IMR-90 (cell line): Measurements from ENCODE around the gene DAB1. TPM values are rescaled to one million over a fixed set of nuclear protein-coding genes. Genes with fewer than 3 reads are reported as not detected.

ENCODE experiments used
- ATAC-seq: fragments of 200-7000 bp; cut with Tn5 transposase; 2 replicates; pipeline ENCODE4 v1.9.1; 2020; ENCODE audit warnings: low read depth, mild to moderate bottlenecking, moderate library complexity
- BruUV-seq: library from RNA; stranded (reverse); fragments of 400-500 nt; replicated peaks from 2 replicates; lab custom pipeline; 2021; lab: Mats Ljungman, UMichigan
- CTCF ChIA-PET: fragments of 300-600 bp; formaldehyde crosslinking; extraction: SDS; loops from one replicate; lab custom pipeline; 2021; ENCODE audit warnings: antibody characterized with exemption; lab: Yijun Ruan, JAX
- POLR2A ChIA-PET: fragments of 300-600 bp; sonication (Branson Sonifier 250); formaldehyde crosslinking; loops from one replicate; lab custom pipeline; 2022; ENCODE audit warnings: antibody characterized with exemption; ENCODE audit not compliant: unreplicated experiment; lab: Charles Lee
- DNase-seq: peaks from one replicate; pipeline ENCODE4 v3.0.0; 2013
- H2AFZ ChIP-seq: replicated peaks from 2 replicates; pipeline ENCODE3; 2013; ENCODE audit warnings: low read length, mild to moderate bottlenecking; ENCODE audit not compliant: poor library complexity
- H2AK5ac ChIP-seq: 2 replicates; pipeline ENCODE4 v1.6.1; 2013; ENCODE audit warnings: low read depth, low read length, inconsistent platforms
- H2AK9ac ChIP-seq: replicated peaks from 2 replicates; pipeline ENCODE3; 2013; ENCODE audit warnings: mild to moderate bottlenecking, low read depth, low read length, moderate library complexity; ENCODE audit not compliant: poor library complexity
- H2BK120ac ChIP-seq: 2 replicates; pipeline ENCODE4 v1.6.1; 2013; ENCODE audit warnings: low read depth, low read length, inconsistent platforms
- H2BK15ac ChIP-seq: 3 replicates; pipeline ENCODE4 v1.6.1; 2013; ENCODE audit warnings: low read depth, low read length, inconsistent platforms
- H2BK20ac ChIP-seq: 2 replicates; pipeline ENCODE4 v1.6.1; 2013; ENCODE audit warnings: low read depth, mild to moderate bottlenecking, inconsistent platforms, low read length, moderate library complexity
- H2BK5ac ChIP-seq: 2 replicates; pipeline ENCODE4 v1.6.1; 2013; ENCODE audit warnings: mild to moderate bottlenecking, low read depth, low read length, inconsistent platforms; ENCODE audit not compliant: poor library complexity, severe bottlenecking
- H3K14ac ChIP-seq: replicated peaks from 2 replicates; pipeline ENCODE4 v1.6.1; 2013; ENCODE audit warnings: low read depth, low read length, inconsistent platforms
- H3K18ac ChIP-seq: 2 replicates; pipeline ENCODE4 v1.6.1; 2013; ENCODE audit warnings: low read depth, low read length, control low read depth
- H3K23ac ChIP-seq: 2 replicates; pipeline ENCODE4 v1.6.1; 2013; ENCODE audit warnings: low read depth, low read length, inconsistent platforms
- H3K27ac ChIP-seq: 2 replicates; pipeline ENCODE4 v1.5.1; 2013; ENCODE audit warnings: mild to moderate bottlenecking, control low read depth, low read length; ENCODE audit not compliant: insufficient read depth
- H3K27me3 ChIP-seq: 2 replicates; pipeline ENCODE4 v1.6.1; 2013; ENCODE audit warnings: low read length; ENCODE audit not compliant: control insufficient read depth, insufficient read depth
- H3K36me3 ChIP-seq: 2 replicates; pipeline ENCODE4 v1.6.1; 2013; ENCODE audit warnings: low read length, mixed read lengths; ENCODE audit not compliant: control insufficient read depth, insufficient read depth
- H3K4ac ChIP-seq: 2 replicates; pipeline ENCODE4 v1.6.1; 2013; ENCODE audit warnings: low read depth, low read length, inconsistent platforms
- H3K4me1 ChIP-seq: 2 replicates; pipeline ENCODE4 v1.6.1; 2013; ENCODE audit warnings: low read length, mixed read lengths; ENCODE audit not compliant: control insufficient read depth, insufficient read depth
- H3K4me2 ChIP-seq: 2 replicates; pipeline ENCODE4 v1.6.1; 2013; ENCODE audit warnings: low read depth, mild to moderate bottlenecking, control low read depth, low read length, moderate library complexity
- H3K4me3 ChIP-seq: 2 replicates; pipeline ENCODE4 v1.5.1; 2013; ENCODE audit warnings: low read depth, mild to moderate bottlenecking, control low read depth, low read length, moderate library complexity; ENCODE audit not compliant: insufficient read depth
- H3K56ac ChIP-seq: 2 replicates; pipeline ENCODE4 v1.6.1; 2013; ENCODE audit warnings: low read length, inconsistent platforms; ENCODE audit not compliant: insufficient read depth; ENCODE audit errors: extremely low read depth
- H3K79me1 ChIP-seq, 2 experiments: 2 replicates each; pipeline ENCODE4 v1.6.1; 2013; ENCODE audit warnings: low read length in 2 of 2, inconsistent platforms in 1 of 2, low read depth in 1 of 2
- H3K9ac ChIP-seq: 2 replicates; pipeline ENCODE4 v1.6.1; 2013; ENCODE audit warnings: low read depth, low read length, control low read depth
- H3K9me1 ChIP-seq: 2 replicates; pipeline ENCODE4 v1.6.1; 2013; ENCODE audit warnings: low read length, inconsistent platforms; ENCODE audit not compliant: insufficient read depth
- H3K9me3 ChIP-seq: 2 replicates; pipeline ENCODE4 v1.6.1; 2013; ENCODE audit warnings: low read length; ENCODE audit not compliant: control insufficient read depth, insufficient read depth
- H4K20me1 ChIP-seq: 2 replicates; pipeline ENCODE4 v1.6.1; 2013; ENCODE audit warnings: low read length, inconsistent platforms; ENCODE audit not compliant: insufficient read depth
- H4K5ac ChIP-seq: 2 replicates; pipeline ENCODE4 v1.6.1; 2013; ENCODE audit warnings: mild to moderate bottlenecking, low read depth, low read length, control low read depth
- H4K8ac ChIP-seq, 2 experiments: 2 replicates each; pipeline ENCODE4 v1.6.1; 2013; ENCODE audit warnings: low read depth in 2 of 2, low read length in 2 of 2, control low read depth in 1 of 2, inconsistent platforms in 1 of 2
- H4K91ac ChIP-seq: 2 replicates; pipeline ENCODE4 v1.6.1; 2013; ENCODE audit warnings: low read depth, low read length, inconsistent platforms; ENCODE audit not compliant: insufficient read depth
- BHLHE40 ChIP-seq: fragments of 150-350 bp; IDR thresholded peaks from 2 replicates; pipeline ENCODE4 v1.6.1; 2016; ENCODE audit warnings: mild to moderate bottlenecking, low read depth, low read length
- CEBPB ChIP-seq: IDR thresholded peaks from 2 replicates; pipeline ENCODE4 v1.6.1; 2012; ENCODE audit warnings: low read depth, low read length, improper control_type of control experiment
- CHD1 ChIP-seq: IDR thresholded peaks from 2 replicates; pipeline ENCODE4 v1.6.1; 2012; ENCODE audit warnings: low read depth, low read length, improper control_type of control experiment
- FOS ChIP-seq: fragments of 150-350 bp; IDR thresholded peaks from 2 replicates; pipeline ENCODE4 v1.6.1; 2016; ENCODE audit warnings: low read depth, low read length
- MAFK ChIP-seq: IDR thresholded peaks from 2 replicates; pipeline ENCODE4 v1.6.1; 2012; ENCODE audit warnings: low read depth, low read length, improper control_type of control experiment
- MAZ ChIP-seq: IDR thresholded peaks from 2 replicates; pipeline ENCODE4 v1.6.1; 2012; ENCODE audit warnings: low read depth, mild to moderate bottlenecking, low read length, improper control_type of control experiment, moderate library complexity, borderline replicate concordance
- MXI1 ChIP-seq: IDR thresholded peaks from 2 replicates; pipeline ENCODE4 v1.6.1; 2012; ENCODE audit warnings: low read depth, mild to moderate bottlenecking, low read length, moderate library complexity, borderline replicate concordance
- NFE2L2 ChIP-seq: fragments of 150-350 bp; IDR thresholded peaks from 2 replicates; pipeline ENCODE4 v1.6.1; 2016; ENCODE audit warnings: low read depth, mild to moderate bottlenecking, low read length
- POLR2A ChIP-seq: IDR thresholded peaks from 2 replicates; pipeline ENCODE4 v1.6.1; 2012; ENCODE audit warnings: mild to moderate bottlenecking, low read depth, low read length
- RAD21 ChIP-seq: IDR thresholded peaks from 2 replicates; pipeline ENCODE4 v1.6.1; 2012; ENCODE audit warnings: low read length, improper control_type of control experiment
- RCOR1 ChIP-seq: IDR thresholded peaks from 2 replicates; pipeline ENCODE4 v1.6.1; 2012; ENCODE audit warnings: mild to moderate bottlenecking, low read length, improper control_type of control experiment; ENCODE audit not compliant: insufficient replicate concordance
- RFX5 ChIP-seq: IDR thresholded peaks from 2 replicates; pipeline ENCODE4 v1.8.0; 2012; ENCODE audit warnings: low read depth, mild to moderate bottlenecking, low read length, moderate library complexity
- SMC3 ChIP-seq: fragments of 150-350 bp; IDR thresholded peaks from 2 replicates; pipeline ENCODE4 v1.6.1; 2016; ENCODE audit warnings: low read depth, mild to moderate bottlenecking, antibody characterized with exemption, low read length, moderate library complexity
- WGBS, 2 experiments: methylation state at CpG; one replicate each; pipeline versions ENCODE4 v1.1.5 to v1.1.7; 2013; ENCODE audit warnings: missing lambda C conversion rate in 2 of 2; ENCODE audit not compliant: insufficient read length in 1 of 2; ENCODE audit errors: extremely low coverage in 2 of 2; 5-methylcytosine and 5-hydroxymethylcytosine counted together
- dilution Hi-C: fragments of 300-500 bp; cut with HindIII; formaldehyde crosslinking; loops from one replicate; pipeline ENCODE4 v1.14.3; 2018; ENCODE audit warnings: low sequenced_read_pairs; ENCODE audit not compliant: unreplicated experiment
- in situ Hi-C: fragments of 300-500 bp; cut with MboI; formaldehyde crosslinking; loops from 3 replicates; pipeline ENCODE4 v1.14.3; 2019; ENCODE audit warnings: low sequenced_read_pairs, inconsistent platforms, mixed read lengths
- intact Hi-C: fragments of 100-400 bp; cut with micrococcal nuclease; formaldehyde crosslinking; loops from 2 replicates; pipeline ENCODE4 v1.10.0; 2022
- polyA plus RNA-seq, 3 experiments: library from polyadenylated mRNA; depleted of rRNA; stranded (reverse); fragments of >200 nt; gene quantifications; 2 replicates each; pipeline ENCODE4 v1.2.3, GENCODE V29; 2012; ENCODE audit warnings: low replicate concordance in 1 of 3
- total RNA-seq: library from RNA; depleted of rRNA; stranded (reverse); fragments of >200 nt; gene quantifications from 2 replicates; pipeline ENCODE4 v1.2.3, GENCODE V29; 2012
- TF ChIP-seq, protein P1 (sequence below): conservative IDR thresholded peaks from 2 replicates; pipeline ENCODE4 v1.5.1; 2012; ENCODE audit warnings: mild to moderate bottlenecking, low read depth, low read length, improper control_type of control experiment
- TF ChIP-seq, protein P2 (sequence below): fragments of 150-350 bp; IDR thresholded peaks from 2 replicates; pipeline ENCODE4 v1.6.1; 2017; ENCODE audit warnings: mild to moderate bottlenecking, antibody characterized with exemption, low read length, low read depth
- TF ChIP-seq, protein P3 (sequence below): fragments of 150-350 bp; IDR thresholded peaks from 2 replicates; pipeline ENCODE4 v1.6.1; 2016; ENCODE audit warnings: low read depth, mild to moderate bottlenecking, low read length, moderate library complexity, borderline replicate concordance

Gene DAB1
- total and polyA plus RNA-seq, 2 of the 4 experiments (the other 2 are of a cell fraction) = 0.18 to 0.41 TPM

DNA sequence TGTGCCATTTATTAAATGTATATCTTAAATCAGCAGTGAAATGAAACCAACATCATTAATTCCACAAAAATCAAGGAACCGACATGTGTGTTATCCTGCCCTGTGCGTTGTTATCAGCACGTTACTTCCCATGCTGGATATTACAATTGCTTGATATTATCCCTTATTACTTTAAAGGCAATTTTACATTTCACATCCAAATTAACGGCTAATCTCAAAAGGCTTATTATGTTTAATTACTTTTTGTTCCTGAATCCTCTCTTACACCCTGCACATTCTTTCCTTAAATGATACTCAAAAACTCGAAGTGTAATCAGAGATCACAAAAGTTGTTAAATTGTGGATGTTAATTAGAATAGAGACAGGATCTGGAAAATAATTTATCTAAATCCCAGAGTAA, 167.9 kb downstream of the DAB1 start:
- Histone ChIP-seq H2BK120ac (no peak overlapping the region), H2AK9ac (no peak overlapping the region), H4K20me1 (no peaks in the 10 kb centered on the region), H2BK15ac (no peak overlapping the region), H3K9me3 (no peaks in the 10 kb centered on the region; the same call in 1 of the 2 replicates), H2BK5ac (no peak overlapping the region), H2AFZ (no peak overlapping the region), H3K14ac (no peak overlapping the region), H3K79me1 (no peaks in the 10 kb centered on the region), H3K56ac (no peak overlapping the region), H4K8ac (no peak overlapping the region), H3K18ac (no peak overlapping the region), H3K4me3 (no peak overlapping the region), H3K9me1 (no peaks in the 10 kb centered on the region), H3K27me3 (no peaks in the 10 kb centered on the region), H3K4me1 (peaks cover 4% of the 10 kb centered on the region; the same call in 1 of the 2 replicates), H3K36me3 (no peaks in the 10 kb centered on the region), H3K9ac (no peak overlapping the region), H3K4me2 (no peak overlapping the region), H3K4ac (no peak overlapping the region), H4K5ac (no peak overlapping the region), H4K91ac (no peak overlapping the region), H3K23ac (no peak overlapping the region), H3K27ac (no peak overlapping the region), H2AK5ac (no peak overlapping the region), H2BK20ac (no peak overlapping the region)
- ChIA-PET CTCF (no interaction called here), POLR2A (no interaction called here)
- WGBS, 2 experiments = 92% methylated on average over 2 of the region's 5 CpGs; no CpG with 5 or more reads in 1 of the 2 experiments
- dilution Hi-C loops (no loop called here), intact Hi-C loops (no loop called here), in situ Hi-C loops (no loop called here)
- DNase-seq (no peak), ATAC-seq (no peak)
- TF ChIP-seq POLR2A (no peak), CEBPB (no peak), BHLHE40 (no peak), NFE2L2 (no peak), CHD1 (no peak), RFX5 (no peak), FOS (no peak), RCOR1 (no peak), MAZ (no peak), SMC3 (no peak), MXI1 (no peak), MAFK (no peak), RAD21 (no peak)
- TF ChIP-seq, protein P1, sequence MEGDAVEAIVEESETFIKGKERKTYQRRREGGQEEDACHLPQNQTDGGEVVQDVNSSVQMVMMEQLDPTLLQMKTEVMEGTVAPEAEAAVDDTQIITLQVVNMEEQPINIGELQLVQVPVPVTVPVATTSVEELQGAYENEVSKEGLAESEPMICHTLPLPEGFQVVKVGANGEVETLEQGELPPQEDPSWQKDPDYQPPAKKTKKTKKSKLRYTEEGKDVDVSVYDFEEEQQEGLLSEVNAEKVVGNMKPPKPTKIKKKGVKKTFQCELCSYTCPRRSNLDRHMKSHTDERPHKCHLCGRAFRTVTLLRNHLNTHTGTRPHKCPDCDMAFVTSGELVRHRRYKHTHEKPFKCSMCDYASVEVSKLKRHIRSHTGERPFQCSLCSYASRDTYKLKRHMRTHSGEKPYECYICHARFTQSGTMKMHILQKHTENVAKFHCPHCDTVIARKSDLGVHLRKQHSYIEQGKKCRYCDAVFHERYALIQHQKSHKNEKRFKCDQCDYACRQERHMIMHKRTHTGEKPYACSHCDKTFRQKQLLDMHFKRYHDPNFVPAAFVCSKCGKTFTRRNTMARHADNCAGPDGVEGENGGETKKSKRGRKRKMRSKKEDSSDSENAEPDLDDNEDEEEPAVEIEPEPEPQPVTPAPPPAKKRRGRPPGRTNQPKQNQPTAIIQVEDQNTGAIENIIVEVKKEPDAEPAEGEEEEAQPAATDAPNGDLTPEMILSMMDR = no peak
- TF ChIP-seq, protein P2, sequence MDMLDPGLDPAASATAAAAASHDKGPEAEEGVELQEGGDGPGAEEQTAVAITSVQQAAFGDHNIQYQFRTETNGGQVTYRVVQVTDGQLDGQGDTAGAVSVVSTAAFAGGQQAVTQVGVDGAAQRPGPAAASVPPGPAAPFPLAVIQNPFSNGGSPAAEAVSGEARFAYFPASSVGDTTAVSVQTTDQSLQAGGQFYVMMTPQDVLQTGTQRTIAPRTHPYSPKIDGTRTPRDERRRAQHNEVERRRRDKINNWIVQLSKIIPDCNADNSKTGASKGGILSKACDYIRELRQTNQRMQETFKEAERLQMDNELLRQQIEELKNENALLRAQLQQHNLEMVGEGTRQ = no peak
- TF ChIP-seq, protein P3, sequence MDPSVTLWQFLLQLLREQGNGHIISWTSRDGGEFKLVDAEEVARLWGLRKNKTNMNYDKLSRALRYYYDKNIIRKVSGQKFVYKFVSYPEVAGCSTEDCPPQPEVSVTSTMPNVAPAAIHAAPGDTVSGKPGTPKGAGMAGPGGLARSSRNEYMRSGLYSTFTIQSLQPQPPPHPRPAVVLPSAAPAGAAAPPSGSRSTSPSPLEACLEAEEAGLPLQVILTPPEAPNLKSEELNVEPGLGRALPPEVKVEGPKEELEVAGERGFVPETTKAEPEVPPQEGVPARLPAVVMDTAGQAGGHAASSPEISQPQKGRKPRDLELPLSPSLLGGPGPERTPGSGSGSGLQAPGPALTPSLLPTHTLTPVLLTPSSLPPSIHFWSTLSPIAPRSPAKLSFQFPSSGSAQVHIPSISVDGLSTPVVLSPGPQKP = no peak
- no TSS peak for BruUV-seq
